Vagina (tissue), 2 donors: ENCODE measurements around the gene RNF217. TPM values are rescaled to one million over a fixed set of nuclear protein-coding genes. Genes with fewer than 3 reads are reported as not detected.

Experiments used
- DNase-seq, 2 donors: peaks; one replicate each; pipeline ENCODE4 v3.0.0-alpha.2; 2017; ENCODE audit errors: extremely low spot score in 2 of 2
- H3K27ac ChIP-seq: fragments of 200-600 bp; sonication (generic); one replicate; pipeline ENCODE4 v1.5.1; 2019
- H3K27me3 ChIP-seq: fragments of 200-600 bp; sonication (generic); one replicate; pipeline ENCODE4 v1.5.1; 2019
- H3K36me3 ChIP-seq, 2 donors: fragments of 200-600 bp; sonication (generic); one replicate each; pipeline ENCODE4 v1.5.1; 2017 to 2019
- H3K4me1 ChIP-seq: fragments of 200-600 bp; sonication (generic); one replicate; pipeline ENCODE4 v1.5.1; 2019
- H3K4me3 ChIP-seq, 2 donors: fragments of 200-600 bp; sonication (generic); 1 replicate in 1 of 2; 2 replicates in 1 of 2; pipeline ENCODE4 v1.5.1; 2016 to 2019
- H3K9me3 ChIP-seq: fragments of 200-600 bp; sonication (generic); one replicate; pipeline ENCODE4 v1.5.1; 2019
- POLR2A ChIP-seq, 2 donors: fragments of 450-650 bp; IDR thresholded peaks; one replicate each; pipeline ENCODE4 v1.6.1; 2017; ENCODE audit warnings: antibody characterized with exemption in 2 of 2, mild to moderate bottlenecking in 2 of 2, moderate library complexity in 2 of 2
- POLR2AphosphoS5 ChIP-seq, 2 donors: sonication (generic); formaldehyde crosslinking; IDR thresholded peaks; one replicate each; pipeline ENCODE4 v1.9.0; 2017; ENCODE audit warnings: antibody characterized with exemption in 2 of 2, mild to moderate bottlenecking in 2 of 2, low read depth in 1 of 2; ENCODE audit not compliant: insufficient read depth in 1 of 2
- intact Hi-C: fragments of 100-400 bp; cut with DNase I; formaldehyde crosslinking; loops from one replicate; pipeline ENCODE4 v1.15.1; 2023
- total RNA-seq: library from RNA; depleted of rRNA; stranded (reverse); fragments of >200 nt; gene quantifications from one replicate; pipeline ENCODE4 v1.2.3, GENCODE V29; 2016
- TF ChIP-seq, protein P1 (sequence below), 3 experiments: fragments of 450-650 bp in 2 of 3; fragments of 200-600 bp in 1 of 3; sonication (generic) in 1 of 3; IDR thresholded peaks; one replicate each; pipeline ENCODE4 v1.5.1; 2017 to 2019; ENCODE audit warnings: antibody characterized with exemption in 3 of 3, mild to moderate bottlenecking in 2 of 3, moderate library complexity in 2 of 3

The RNF217 gene
- total RNA-seq, 1 donor from 2014 or later: 26.0 TPM

DNA sequence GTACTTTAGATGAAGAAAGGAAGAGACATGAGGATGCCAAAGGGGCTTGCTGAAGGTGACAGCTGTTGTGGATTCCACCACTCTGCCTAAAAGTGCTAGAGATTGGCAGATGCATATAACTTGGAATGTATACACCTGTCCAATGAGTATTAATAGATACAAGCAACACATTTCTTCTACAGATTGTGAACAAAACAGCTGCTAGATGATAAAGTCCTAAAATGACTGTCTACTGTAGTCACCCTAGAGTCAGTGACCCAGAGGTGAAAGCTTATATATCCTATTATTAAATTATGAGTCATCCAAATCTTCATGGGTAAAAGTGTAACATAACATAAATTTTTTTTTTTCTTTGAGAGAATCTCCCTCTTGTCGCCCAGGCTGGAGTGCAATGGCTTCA, 5.2 kb downstream of the RNF217 start:
- Histone ChIP-seq H3K27me3 (no peaks in the 10 kb centered on the region), H3K9me3 (no peaks in the 10 kb centered on the region), H3K27ac (no peak overlapping the region), H3K4me1 (peaks cover 38% of the 10 kb centered on the region), H3K4me3 (no peak overlapping the region), H3K36me3 (no peaks in the 10 kb centered on the region)
- intact Hi-C loops: loop anchor here (10.0 kb wide), 1 partner anchor 137 kb away; no protein-coding TSS in a partner anchor
- TF ChIP-seq POLR2A (IDR thresholded peaks at IDR 0.05): no peak
- TF ChIP-seq, protein P1, sequence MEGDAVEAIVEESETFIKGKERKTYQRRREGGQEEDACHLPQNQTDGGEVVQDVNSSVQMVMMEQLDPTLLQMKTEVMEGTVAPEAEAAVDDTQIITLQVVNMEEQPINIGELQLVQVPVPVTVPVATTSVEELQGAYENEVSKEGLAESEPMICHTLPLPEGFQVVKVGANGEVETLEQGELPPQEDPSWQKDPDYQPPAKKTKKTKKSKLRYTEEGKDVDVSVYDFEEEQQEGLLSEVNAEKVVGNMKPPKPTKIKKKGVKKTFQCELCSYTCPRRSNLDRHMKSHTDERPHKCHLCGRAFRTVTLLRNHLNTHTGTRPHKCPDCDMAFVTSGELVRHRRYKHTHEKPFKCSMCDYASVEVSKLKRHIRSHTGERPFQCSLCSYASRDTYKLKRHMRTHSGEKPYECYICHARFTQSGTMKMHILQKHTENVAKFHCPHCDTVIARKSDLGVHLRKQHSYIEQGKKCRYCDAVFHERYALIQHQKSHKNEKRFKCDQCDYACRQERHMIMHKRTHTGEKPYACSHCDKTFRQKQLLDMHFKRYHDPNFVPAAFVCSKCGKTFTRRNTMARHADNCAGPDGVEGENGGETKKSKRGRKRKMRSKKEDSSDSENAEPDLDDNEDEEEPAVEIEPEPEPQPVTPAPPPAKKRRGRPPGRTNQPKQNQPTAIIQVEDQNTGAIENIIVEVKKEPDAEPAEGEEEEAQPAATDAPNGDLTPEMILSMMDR (IDR thresholded peaks at IDR 0.05): no peak
- no peak for TF ChIP-seq POLR2AphosphoS5 (IDR thresholded peaks at IDR 0.05; ENCODE audit: insufficient read depth in 1 of 2, low read depth in 1 of 2)
- no peak for DNase-seq

GRCh38 chr6:124968401-124968800, 6.2 kb downstream of the RNF217 start:
- intact Hi-C loops: loop anchor here (10.0 kb wide), 1 partner anchor 136 kb away; no protein-coding TSS in a partner anchor
- Histone ChIP-seq H3K36me3 (no peaks in the 10 kb centered on the region), H3K4me1 (peaks cover 38% of the 10 kb centered on the region), H3K4me3 (no peak overlapping the region), H3K9me3 (no peaks in the 10 kb centered on the region), H3K27me3 (no peaks in the 10 kb centered on the region), H3K27ac (no peak overlapping the region)
- no peak for TF ChIP-seq POLR2AphosphoS5 (IDR thresholded peaks at IDR 0.05; ENCODE audit: insufficient read depth in 1 of 2, low read depth in 1 of 2)
- DNase-seq: no peak

DNA sequence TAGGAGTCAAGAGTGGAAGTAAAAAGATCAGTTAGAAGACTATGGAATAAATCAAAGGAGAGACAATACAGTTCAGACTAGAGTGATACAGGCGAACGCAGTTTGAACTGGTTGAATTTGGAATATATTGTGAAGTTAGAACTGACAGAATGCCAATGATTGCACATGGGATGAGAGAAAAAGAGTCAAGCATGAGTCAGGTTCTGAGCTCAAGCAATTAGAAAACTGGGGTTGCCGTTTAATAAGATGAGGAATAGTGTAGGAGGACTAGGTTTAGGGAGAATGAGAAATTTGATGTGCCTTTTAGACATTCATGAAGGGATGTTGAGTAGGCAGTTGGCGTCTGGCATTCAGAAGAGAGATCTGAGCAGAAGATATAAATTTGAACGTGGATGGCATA, 8.0 kb downstream of the RNF217 start:
- TF ChIP-seq POLR2AphosphoS5 (IDR thresholded peaks at IDR 0.05; ENCODE audit: insufficient read depth in 1 of 2, low read depth in 1 of 2): no peak
- TF ChIP-seq POLR2A (IDR thresholded peaks at IDR 0.05): no peak
- TF ChIP-seq, protein P1 (IDR thresholded peaks at IDR 0.05): no peak
- H3K27ac ChIP-seq: no peak overlapping the region
- no peak for DNase-seq
- H3K36me3 ChIP-seq: no peaks in the 10 kb centered on the region
- no peaks in the 10 kb centered on the region for H3K9me3 ChIP-seq
- H3K4me3 ChIP-seq: no peak overlapping the region
- intact Hi-C loops: no loop called here
- peaks cover 26% of the 10 kb centered on the region for H3K4me1 ChIP-seq
- H3K27me3 ChIP-seq: no peaks in the 10 kb centered on the region

DNA sequence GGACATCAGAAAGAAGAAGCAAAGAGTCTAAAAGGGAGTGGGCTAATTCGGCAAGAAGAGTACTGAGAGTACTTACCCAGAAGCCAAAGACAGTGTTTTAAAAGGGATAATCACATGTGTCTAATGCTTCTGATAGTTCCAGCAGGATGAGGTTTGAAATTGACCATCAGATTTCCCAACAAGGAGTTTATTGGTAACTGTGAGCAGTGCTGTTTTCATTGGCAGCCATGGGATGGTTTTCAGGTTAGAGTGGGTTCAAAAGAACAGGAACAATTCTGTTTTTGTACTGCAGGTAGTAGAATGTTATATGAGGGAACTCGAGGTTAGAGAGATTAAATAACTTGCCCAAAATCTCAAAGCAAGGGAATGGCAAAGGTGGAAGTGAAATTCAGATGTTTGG, 8.5 kb downstream of the RNF217 start:
- TF ChIP-seq, protein P1 (IDR thresholded peaks at IDR 0.05): no peak
- TF ChIP-seq POLR2A (IDR thresholded peaks at IDR 0.05): no peak
- no peak for TF ChIP-seq POLR2AphosphoS5 (IDR thresholded peaks at IDR 0.05; ENCODE audit: insufficient read depth in 1 of 2, low read depth in 1 of 2)
- Histone ChIP-seq H3K4me3 (no peak overlapping the region), H3K4me1 (peaks cover 21% of the 10 kb centered on the region), H3K9me3 (no peaks in the 10 kb centered on the region), H3K36me3 (no peaks in the 10 kb centered on the region), H3K27ac (no peak overlapping the region), H3K27me3 (no peaks in the 10 kb centered on the region)
- no peak for DNase-seq
- intact Hi-C loops: no loop called here

GRCh38 chr6:124973780-124974179, 11.5 kb downstream of the RNF217 start:
- intact Hi-C loops: no loop called here
- peaks cover 0 to 9% of the 10 kb centered on the region in 2 donors for H3K36me3 ChIP-seq
- no peak for DNase-seq
- H3K27me3 ChIP-seq: no peaks in the 10 kb centered on the region
- TF ChIP-seq POLR2A (IDR thresholded peaks at IDR 0.05): no peak
- no peak for TF ChIP-seq POLR2AphosphoS5 (IDR thresholded peaks at IDR 0.05; ENCODE audit: insufficient read depth in 1 of 2, low read depth in 1 of 2)
- TF ChIP-seq, protein P1 (IDR thresholded peaks at IDR 0.05): no peak
- no peaks in the 10 kb centered on the region for H3K9me3 ChIP-seq
- no peaks in the 10 kb centered on the region for H3K4me1 ChIP-seq
- H3K4me3 ChIP-seq: no peak overlapping the region
- H3K27ac ChIP-seq: no peak overlapping the region
